HG03565 (cell line): ENCODE results near the gene PSMA6.
A peak's percentile ranks its signal among the peaks of the same experiment; 100 is the strongest.
"Not testable (repeated sequence)": the region's sequence is repeated elsewhere in the genome, so short reads cannot be mapped to it uniquely, and the experiment has no call there.

Source experiments
- ATAC-seq: cut with Tn5 transposase; IDR thresholded peaks from one replicate; pipeline ENCODE4 v1.9.1; 2021; ENCODE audit warnings: mild to moderate bottlenecking, moderate library complexity; ENCODE audit not compliant: unreplicated experiment

The PSMA6 gene

DNA sequence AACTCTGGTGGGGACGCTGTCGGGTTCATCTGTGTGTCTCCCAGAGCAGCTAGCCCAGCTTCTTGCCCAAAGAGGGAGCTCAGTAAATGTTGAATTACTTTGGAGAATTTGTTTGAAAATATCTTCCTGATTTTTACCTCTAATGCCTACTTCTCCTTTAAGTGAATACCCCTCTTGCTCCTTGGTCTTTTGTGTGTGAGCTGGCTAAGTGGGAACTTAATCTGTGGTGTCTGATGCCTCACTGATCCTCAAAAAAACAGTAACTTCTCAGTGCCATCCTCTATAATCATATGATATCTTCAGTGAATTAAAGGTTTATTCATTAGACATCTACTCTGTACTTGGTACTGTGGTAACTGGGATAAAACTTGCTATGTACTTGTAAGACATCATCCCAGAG is 7.7 kb upstream of the PSMA6 start:
- ATAC-seq = no peak

DNA sequence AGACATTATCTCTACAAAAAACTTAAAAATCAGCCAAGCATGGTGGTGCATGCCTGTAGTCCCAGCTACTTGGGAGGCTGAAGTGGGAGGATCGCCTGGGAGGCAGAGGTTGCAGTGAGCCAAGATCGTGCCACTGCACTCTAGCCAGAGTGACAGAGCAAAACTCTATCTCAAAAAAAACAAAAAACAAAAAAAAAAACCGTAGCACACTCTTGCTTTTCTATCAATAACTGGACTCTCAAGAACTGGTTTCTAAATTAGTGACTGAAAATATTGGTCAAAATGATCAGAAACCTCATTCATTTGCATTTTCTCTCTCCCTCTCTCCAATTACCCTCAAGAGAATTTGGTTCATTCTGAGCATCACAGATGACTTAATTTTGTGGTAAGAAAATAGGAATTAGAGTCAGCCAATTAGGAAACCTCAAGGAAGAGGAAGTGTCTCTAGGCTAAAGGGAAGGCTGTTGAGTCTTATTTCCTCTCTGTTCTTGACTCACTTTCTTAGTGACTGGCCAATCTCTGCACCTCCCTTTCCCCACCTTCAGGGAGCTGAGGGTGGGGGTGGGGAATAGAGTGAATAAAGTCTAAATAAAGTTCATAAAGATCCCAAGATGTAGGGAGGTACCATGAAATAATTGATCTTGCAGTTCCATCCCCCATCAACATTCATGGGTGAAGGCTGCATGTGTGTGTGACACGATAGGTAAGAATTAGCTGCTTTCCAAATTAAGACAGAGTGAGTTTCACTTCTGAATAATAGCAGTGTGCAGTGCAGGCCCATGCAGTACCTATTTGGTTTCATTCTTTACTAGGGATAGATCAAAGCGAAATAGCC is 6.8 kb upstream of the PSMA6 start:
- peak; percentile 71 for ATAC-seq

- ATAC-seq = no peak
Observed at GRCh38 chr14:35286003-35286600, 6.1 kb upstream of the PSMA6 start.

DNA sequence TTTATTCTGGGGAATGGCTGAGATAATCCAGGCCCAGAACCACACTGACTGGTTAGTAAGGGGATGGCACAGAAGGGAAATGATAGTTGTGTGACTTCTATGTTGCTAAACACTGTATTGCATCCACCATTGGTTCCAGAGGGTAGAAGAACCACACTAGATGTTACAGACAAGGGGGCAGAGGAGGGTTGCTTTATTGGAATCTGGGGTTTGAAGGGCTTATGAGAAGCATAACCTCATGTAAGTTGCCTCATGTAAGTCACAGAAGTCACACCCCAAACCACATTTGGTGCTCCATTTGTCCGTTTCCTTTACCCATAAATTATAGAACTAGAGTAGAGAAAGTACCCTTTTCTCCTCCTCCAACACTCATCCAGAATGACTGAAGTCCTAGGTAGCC is 5.5 kb upstream of the PSMA6 start:
- ATAC-seq = no peak

DNA sequence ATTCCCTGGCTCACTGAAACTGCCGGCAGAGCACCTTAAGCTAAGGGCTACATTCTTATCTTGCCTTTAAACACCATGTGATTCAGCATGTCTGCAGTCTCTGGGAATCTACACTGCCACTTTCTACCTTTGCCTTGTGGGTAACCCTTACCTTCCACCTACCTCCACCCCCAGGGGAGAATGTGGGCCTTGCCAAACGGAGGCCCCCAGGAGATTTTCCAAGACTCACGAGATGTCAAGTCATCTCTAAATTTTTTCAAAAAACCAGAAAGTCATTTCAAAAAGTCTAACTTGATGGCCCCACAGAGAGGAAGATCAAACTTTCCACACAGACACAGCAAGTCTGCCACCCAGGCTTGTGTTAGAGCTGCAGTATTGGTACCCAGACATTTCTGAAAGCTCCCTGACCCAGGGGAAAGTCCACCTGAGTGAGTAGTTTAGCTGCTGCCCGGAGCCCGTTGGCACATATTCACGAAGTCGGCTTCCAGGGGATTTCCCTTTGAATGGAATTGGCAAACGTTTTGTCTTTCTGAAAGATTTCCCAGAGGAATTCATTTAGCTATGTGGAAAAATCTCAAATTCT is 4.7 kb upstream of the PSMA6 start:
- no peak for ATAC-seq

DNA sequence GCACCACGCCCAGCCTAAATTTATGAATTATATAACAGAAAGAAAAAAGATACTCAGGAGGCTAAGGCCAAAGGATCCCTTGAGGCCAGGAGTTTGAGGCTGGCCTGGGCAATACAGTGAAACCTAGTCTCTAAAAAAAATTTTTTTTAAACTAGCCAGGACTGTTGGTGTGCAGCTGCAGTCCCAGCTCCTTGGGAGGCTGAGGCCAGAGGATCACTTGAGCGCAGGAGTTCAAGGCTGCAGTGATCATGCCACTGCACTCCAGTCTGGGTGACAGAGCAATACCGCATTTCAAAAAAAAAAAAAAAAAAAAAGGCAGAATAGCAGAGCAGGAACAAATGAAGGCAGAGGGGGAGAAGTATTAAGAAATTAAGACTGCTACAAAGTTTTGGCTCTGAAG is 2.6 kb upstream of the PSMA6 start:
- no peak for ATAC-seq

GRCh38 chr14:35292770-35293561 is 784 bp downstream of the PSMA6 start:
- ATAC-seq = no peak

DNA sequence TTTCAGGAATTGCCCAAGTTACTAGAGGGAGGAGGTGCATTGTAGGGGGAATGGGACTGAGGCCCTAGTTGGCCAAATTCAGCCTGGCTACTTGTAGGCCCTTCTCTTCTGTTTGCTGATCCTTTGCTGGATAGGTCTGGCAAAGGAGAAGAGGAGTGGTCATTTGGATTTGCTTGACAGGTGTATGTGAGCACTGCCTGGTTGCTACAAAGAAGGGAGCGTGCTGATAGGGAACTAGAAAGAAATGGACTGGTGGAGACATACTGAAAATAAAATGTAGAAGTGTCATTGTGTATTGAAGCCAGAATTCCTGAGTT is 3.6 kb downstream of the PSMA6 start:
- no peak for ATAC-seq

DNA sequence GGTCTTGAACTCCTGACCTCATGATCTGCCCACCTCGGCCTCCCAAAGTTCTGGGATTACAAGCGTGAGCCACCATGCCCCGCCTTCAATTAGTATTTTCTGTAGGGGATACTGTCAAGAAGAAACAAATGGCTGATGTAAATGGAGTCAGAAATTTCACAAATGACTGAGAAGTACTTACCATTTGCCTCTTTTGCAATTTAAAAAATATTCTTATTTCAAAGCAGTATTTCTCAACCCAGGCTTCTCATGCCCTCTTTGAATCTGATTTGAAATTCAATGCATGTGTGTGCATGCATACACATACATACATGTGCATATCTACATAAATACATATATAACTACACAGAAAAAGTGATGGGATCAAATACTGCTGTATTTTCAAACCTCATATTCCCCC is 4.4 kb downstream of the PSMA6 start:
- no peak for ATAC-seq

DNA sequence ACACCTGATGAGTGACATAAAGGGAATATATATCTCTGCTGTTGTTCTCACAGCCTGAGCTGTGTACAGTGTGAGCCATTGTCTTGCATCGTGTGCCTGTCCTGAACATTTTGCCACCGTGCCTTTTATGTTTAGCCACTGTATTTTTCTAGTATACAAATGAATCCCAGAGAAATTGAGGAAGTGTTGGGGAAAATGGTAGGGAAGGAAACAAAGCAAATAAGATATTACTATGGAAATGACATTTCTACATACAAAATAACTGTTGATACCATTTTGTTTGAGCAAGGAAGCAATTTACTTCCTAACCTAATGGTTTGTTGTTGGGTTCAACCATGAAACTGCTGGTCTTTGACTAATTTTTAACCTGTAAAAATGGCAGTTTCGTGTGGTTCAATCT is 5.5 kb downstream of the PSMA6 start:
- ATAC-seq = no peak

DNA sequence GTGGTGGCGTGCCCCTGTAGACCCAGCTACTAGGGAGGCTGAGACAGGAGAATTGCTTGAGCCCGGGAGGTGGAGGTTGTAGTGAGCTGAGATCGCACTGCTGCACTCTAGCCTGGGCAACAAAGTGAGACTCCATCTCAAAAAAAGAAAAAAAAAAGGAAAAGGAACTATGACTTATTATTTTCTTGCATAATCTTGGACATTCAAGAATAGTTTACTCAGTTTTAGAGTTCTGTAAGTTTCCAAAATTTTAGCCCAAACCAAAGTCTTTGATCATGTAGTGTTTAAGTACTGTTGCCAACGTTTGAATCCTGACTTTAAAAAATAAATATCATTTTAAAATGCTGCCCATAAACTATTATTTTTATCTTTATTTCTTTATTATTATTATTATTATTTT is 6.2 kb downstream of the PSMA6 start:
- ATAC-seq = no peak

- no peak for ATAC-seq
Observed at GRCh38 chr14:35299708-35300107, 7.5 kb downstream of the PSMA6 start.

DNA sequence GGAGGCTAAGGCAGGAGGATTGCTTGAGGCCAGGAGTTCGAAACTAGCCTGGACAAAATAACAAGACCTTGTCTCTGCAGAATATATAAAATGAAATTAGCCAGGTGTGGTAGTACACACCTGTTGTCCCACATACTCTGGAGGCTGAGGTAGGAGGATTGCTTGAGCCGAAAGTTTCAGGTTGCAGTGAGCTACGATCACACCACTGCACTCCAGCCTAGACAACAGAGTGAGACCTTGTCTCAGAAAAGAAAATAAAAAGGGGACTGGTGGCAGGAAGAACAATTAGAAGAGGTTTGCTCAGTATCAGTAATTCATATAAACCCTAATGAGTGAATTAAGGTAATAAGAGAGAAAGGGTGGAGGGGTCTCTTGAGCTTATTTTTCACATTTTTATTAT is 8.0 kb downstream of the PSMA6 start:
- no peak for ATAC-seq

GRCh38 chr14:35301334-35301733 is 9.2 kb downstream of the PSMA6 start:
- ATAC-seq = not testable (repeated sequence)

- no peak for ATAC-seq
Observed at GRCh38 chr14:35301735-35302528, 9.8 kb downstream of the PSMA6 start.

DNA sequence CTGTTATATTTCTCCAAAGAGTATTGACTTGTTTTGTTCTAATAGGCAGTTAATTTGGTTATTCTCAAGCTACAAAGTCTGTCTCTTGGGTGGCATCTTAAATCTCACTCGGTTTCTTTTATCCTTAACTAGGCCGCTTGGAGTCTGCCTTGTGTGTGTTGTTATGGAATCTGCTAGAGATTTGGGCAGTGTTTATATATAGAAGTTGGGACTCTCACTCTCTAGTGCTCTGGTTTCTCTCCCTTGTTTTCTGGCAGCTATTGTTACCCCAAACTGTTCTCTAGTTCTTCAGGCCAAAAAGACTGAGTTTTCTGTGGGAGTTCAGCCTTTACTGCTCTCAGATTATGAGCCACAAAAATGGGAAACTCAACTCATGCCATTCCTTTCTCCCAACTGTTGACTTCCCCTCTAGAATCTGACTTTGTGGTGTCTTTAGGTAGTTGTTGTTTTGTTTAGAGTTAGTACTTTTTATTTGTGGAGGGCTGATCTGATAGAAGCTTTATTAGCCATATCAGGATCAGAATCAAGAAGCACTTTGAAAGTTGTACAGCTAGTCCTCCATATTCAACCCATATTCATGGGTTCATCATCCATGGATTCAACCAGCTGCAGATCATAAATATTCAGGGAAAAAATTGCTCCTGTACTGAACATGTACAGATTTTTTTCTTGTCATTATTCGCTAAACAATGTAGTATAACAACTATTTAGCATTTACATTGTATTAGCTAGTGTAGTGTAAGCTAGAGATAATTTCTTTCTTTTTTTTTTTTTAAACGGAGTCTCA is 11.2 kb downstream of the PSMA6 start:
- ATAC-seq = no peak

DNA sequence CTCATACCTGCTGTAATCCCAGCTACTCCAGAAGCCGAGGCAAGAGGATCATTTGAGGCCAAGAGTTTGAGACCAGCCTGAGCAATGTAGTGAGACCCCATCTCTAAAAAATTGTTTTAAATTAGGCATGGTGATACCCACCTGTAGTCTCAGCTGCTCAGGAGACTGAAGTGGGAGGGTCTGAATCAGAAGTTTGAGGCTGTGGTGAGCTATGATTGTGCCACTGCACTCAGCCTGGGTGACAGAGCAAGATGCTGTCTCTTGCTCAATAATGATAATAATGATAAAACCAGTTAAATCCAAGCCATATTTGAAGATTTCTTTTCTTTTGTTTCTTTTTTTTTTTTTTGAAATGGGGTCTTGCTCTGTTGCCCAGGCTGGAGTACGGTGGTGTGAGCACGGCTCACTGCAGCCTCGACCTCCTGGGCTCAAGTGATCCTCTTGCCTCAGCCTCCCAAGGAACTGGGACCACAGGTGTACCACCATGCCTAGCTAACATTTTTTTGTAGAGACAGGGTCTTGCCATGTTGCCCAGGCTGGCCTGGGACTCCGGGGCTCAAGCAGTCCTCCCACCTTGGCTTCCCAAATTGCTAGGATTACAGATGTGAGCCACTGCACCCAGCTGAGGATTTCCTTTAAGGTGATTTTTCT is 12.8 kb downstream of the PSMA6 start:
- ATAC-seq = no peak

GRCh38 chr14:35305633-35306032 is 13.5 kb downstream of the PSMA6 start:
- ATAC-seq = no peak

DNA sequence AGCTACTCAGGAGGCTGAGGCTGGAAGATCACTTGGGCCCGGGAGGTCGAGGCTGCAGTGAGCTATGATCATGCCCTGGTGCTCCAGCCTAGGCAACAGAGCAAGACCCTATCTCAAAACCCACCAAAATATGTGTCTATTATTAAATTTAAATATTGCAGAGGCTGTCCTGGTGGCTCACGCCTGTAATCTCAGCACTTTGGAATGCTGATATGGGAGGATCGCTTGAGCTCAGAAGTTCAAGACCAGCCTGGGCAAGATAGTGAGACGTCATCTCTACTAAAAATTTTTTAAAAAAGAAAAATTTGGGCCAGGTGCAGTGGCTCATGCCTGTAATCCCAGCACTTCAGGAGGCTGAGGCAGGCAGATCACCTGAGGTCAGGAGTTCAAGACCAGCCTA is 13.9 kb downstream of the PSMA6 start:
- ATAC-seq = no peak

GRCh38 chr14:35317820-35318219 is 25.6 kb downstream of the PSMA6 start:
- ATAC-seq = no peak
